Neural progenitor cell (in vitro differentiated cells): ENCODE measurements around the gene RAB25.

Experiments used
- CTCF ChIP-seq: fragments of 200-600 bp; sonication (generic); IDR thresholded peaks from 2 replicates; pipeline ENCODE4 v1.5.1; 2017; ENCODE audit warnings: antibody characterized with exemption, mild to moderate bottlenecking
- EZH2 ChIP-seq: fragments of 200-600 bp; sonication (generic); IDR thresholded peaks from 2 replicates; pipeline ENCODE4 v1.6.1; 2017; ENCODE audit warnings: antibody characterized with exemption, mild to moderate bottlenecking, moderate library complexity
- EZH2phosphoT487 ChIP-seq: fragments of 200-600 bp; sonication (generic); IDR thresholded peaks from 2 replicates; pipeline ENCODE4 v1.6.1; 2017; ENCODE audit warnings: antibody characterized with exemption

GRCh38 chr1:156065871-156066270 is 4.9 kb downstream of the RAB25 start:
- TF ChIP-seq CTCF (no peak), EZH2 (no peak), EZH2phosphoT487 (no peak)
